ENCODE results near the gene H3-3A.

H3-3A gene

DNA sequence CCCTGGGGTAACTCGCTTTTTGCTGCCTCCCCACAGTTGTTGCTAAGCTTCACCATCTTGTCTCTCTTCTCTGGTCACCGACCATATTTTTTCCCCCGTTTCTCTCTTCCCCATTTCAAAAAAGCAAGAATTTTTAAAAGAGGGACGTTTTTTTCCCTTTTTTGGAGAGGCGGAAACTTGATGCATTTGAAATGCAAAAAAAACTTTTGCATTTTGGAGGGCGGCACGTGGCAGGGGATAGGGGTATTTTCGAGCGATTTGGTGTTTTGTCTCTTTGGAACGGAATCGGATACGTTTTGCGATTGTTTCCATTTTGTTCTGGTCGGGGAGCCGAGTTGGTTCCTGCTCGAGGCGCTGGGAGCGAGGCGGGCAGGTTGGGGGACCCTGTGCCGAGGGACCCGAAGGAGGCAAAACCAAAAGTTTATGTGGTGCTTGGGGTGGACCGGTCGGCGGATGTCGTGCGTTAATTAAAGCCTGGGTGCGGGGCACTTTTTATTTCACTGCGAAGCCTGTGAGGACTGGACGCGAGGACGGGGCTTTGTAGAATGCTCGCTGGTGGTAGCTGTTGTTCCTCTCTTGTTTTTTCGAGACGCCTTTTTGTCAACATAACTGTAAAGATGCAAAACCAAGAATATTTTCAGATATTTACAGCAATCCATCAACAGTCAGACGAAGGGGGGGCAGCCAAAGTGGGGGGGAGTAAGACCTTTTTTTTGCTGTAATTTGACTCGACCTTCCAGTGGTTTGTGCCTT, 884 bp downstream of the H3-3A start:
- no peaks in the 10 kb centered on the region for H3K27me3 Mint-ChIP-seq (ENCODE audit: low read depth)
- H3K36me3 Mint-ChIP-seq (ENCODE audit: low read depth) = peaks cover 52% of the 10 kb centered on the region
- peak; percentile 48 for DNase-seq (ENCODE audit: low spot score)
- peak overlapping the region; percentile 98 for H3K27ac Mint-ChIP-seq
- H3K4me3 Mint-ChIP-seq = peak overlapping the region; percentile 99
- no peaks in the 10 kb centered on the region for H3K9me3 Mint-ChIP-seq
- peaks cover 31% of the 10 kb centered on the region for H3K4me1 Mint-ChIP-seq (ENCODE audit: low read depth)

- H3K27ac Mint-ChIP-seq = peak overlapping the region; percentile 98
- peaks cover 54% of the 10 kb centered on the region for H3K36me3 Mint-ChIP-seq (ENCODE audit: low read depth)
- DNase-seq (ENCODE audit: low spot score) = peak; percentile 23
- H3K27me3 Mint-ChIP-seq (ENCODE audit: low read depth) = no peaks in the 10 kb centered on the region
- H3K9me3 Mint-ChIP-seq = no peaks in the 10 kb centered on the region
- peaks cover 36% of the 10 kb centered on the region for H3K4me1 Mint-ChIP-seq (ENCODE audit: low read depth)
- H3K4me3 Mint-ChIP-seq = peak overlapping the region; percentile 99
Measured at GRCh38 chr1:226063977-226064815, 1.7 kb downstream of the H3-3A start.

GRCh38 chr1:226064816-226065248, 2.3 kb downstream of the H3-3A start:
- no peaks in the 10 kb centered on the region for H3K27me3 Mint-ChIP-seq (ENCODE audit: low read depth)
- peak overlapping the region; percentile 85 for H3K4me3 Mint-ChIP-seq
- peaks cover 49% of the 10 kb centered on the region for H3K36me3 Mint-ChIP-seq (ENCODE audit: low read depth)
- peak overlapping the region; percentile 78 for H3K27ac Mint-ChIP-seq
- peak; percentile 33 for DNase-seq (ENCODE audit: low spot score)
- H3K9me3 Mint-ChIP-seq = no peaks in the 10 kb centered on the region
- H3K4me1 Mint-ChIP-seq (ENCODE audit: low read depth) = peaks cover 36% of the 10 kb centered on the region

- H3K4me1 Mint-ChIP-seq (ENCODE audit: low read depth) = peaks cover 31% of the 10 kb centered on the region
- H3K27me3 Mint-ChIP-seq (ENCODE audit: low read depth) = no peaks in the 10 kb centered on the region
- no peaks in the 10 kb centered on the region for H3K9me3 Mint-ChIP-seq
- DNase-seq (ENCODE audit: low spot score) = no peak
- H3K4me3 Mint-ChIP-seq = peak overlapping the region; percentile 3
- peaks cover 55% of the 10 kb centered on the region for H3K36me3 Mint-ChIP-seq (ENCODE audit: low read depth)
- no peak overlapping the region for H3K27ac Mint-ChIP-seq
Measured at GRCh38 chr1:226066415-226067078, 4.0 kb downstream of the H3-3A start.

DNA sequence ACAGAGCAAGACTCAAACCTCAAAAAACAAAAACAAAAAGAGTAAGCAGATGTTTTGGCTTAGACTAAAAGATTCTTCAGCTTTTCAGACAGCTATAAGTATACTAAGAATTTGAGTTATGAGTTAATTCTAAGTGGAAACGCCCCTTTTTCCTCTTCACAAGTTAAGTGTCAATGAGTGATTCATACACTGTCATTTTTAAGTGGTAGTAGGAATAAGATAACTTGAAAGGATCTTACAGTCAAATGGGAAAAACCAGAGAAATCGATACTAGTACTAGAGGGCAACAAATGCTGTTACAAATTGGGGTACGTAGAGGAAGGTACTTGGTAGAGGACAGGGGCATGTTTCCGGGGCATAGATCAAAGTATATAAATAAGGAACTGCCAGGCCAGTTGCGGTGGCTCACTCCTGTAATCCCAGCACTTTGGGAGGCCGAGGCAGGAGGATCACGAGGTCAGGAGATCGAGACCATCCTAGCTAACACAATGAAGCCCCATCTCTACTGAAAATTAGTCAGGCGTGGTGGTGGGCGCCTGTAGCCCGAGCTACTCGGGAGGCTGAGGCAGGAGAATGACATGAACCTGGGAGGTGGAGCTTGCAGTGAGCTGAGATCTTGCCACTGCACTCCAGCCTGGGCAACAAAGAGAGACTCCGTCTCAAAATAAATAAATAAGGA, 7.4 kb downstream of the H3-3A start:
- H3K27me3 Mint-ChIP-seq (ENCODE audit: low read depth) = no peaks in the 10 kb centered on the region
- no peaks in the 10 kb centered on the region for H3K9me3 Mint-ChIP-seq
- no peak overlapping the region for H3K27ac Mint-ChIP-seq
- no peak overlapping the region for H3K4me3 Mint-ChIP-seq
- peaks cover 29% of the 10 kb centered on the region for H3K4me1 Mint-ChIP-seq (ENCODE audit: low read depth)
- H3K36me3 Mint-ChIP-seq (ENCODE audit: low read depth) = peaks cover 75% of the 10 kb centered on the region
- DNase-seq (ENCODE audit: low spot score) = no peak

DNA sequence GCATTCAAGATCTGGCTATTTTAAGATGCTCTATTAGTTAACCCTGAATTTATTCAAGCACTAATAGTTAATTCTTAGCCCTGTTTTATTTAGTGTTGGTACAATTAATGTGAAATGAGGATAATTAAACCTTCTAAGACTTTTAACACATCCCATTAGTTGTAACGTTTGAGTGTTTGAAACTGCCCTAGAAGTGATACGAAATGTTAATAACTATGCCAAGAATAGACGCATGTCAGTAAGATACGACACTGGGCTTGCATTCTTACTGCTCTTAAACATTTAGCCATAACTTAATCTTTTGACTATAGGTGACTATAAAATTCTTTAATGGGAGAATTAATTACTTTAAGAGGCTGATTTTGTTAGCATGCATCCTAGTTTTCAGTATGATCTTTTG, 9.8 kb downstream of the H3-3A start:
- Mint-ChIP-seq H3K27me3 (ENCODE audit: low read depth) (no peaks in the 10 kb centered on the region), H3K4me1 (ENCODE audit: low read depth) (peaks cover 16% of the 10 kb centered on the region), H3K4me3 (no peak overlapping the region), H3K36me3 (ENCODE audit: low read depth) (peaks cover 62% of the 10 kb centered on the region), H3K9me3 (no peaks in the 10 kb centered on the region), H3K27ac (no peak overlapping the region)
- no peak for DNase-seq (ENCODE audit: low spot score)

- Mint-ChIP-seq H3K27me3 (ENCODE audit: low read depth) (no peaks in the 10 kb centered on the region), H3K27ac (no peak overlapping the region), H3K9me3 (no peaks in the 10 kb centered on the region), H3K4me3 (no peak overlapping the region), H3K36me3 (ENCODE audit: low read depth) (peaks cover 52% of the 10 kb centered on the region), H3K4me1 (ENCODE audit: low read depth) (peaks cover 11% of the 10 kb centered on the region)
- no peak for DNase-seq (ENCODE audit: low spot score)
Measured at GRCh38 chr1:226073184-226073950, 10.9 kb downstream of the H3-3A start.

- DNase-seq (ENCODE audit: low spot score) = no peak
- peaks cover 47% of the 10 kb centered on the region for H3K36me3 Mint-ChIP-seq (ENCODE audit: low read depth)
- H3K4me1 Mint-ChIP-seq (ENCODE audit: low read depth) = peaks cover 6% of the 10 kb centered on the region
- H3K27me3 Mint-ChIP-seq (ENCODE audit: low read depth) = no peaks in the 10 kb centered on the region
- no peaks in the 10 kb centered on the region for H3K9me3 Mint-ChIP-seq
- no peak overlapping the region for H3K4me3 Mint-ChIP-seq
- H3K27ac Mint-ChIP-seq = no peak overlapping the region
Measured at GRCh38 chr1:226074046-226074445, 11.5 kb downstream of the H3-3A start.

DNA sequence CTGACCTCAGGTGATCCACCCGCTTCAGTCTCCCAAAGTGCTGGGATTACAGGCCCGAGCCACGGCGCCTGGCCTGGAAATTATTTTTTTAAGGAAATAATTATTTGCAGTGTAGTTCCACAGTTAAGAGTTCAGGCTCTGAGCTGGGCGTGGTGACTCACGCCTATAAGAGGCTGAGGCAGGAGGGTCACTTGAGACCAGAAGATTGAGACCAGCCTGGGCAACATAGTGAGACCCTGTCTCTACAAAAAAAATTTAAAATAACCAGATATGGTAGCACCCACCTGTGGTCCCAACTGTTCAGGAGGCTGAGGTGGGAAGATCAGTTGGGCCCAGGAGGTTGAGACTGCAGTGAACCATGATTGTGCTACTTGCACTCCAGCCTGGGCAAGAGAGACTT, 13.9 kb downstream of the H3-3A start:
- H3K27ac Mint-ChIP-seq = no peak overlapping the region
- H3K9me3 Mint-ChIP-seq = no peaks in the 10 kb centered on the region
- DNase-seq (ENCODE audit: low spot score) = no peak
- peaks cover 2% of the 10 kb centered on the region for H3K4me1 Mint-ChIP-seq (ENCODE audit: low read depth)
- H3K4me3 Mint-ChIP-seq = no peak overlapping the region
- H3K36me3 Mint-ChIP-seq (ENCODE audit: low read depth) = peaks cover 36% of the 10 kb centered on the region
- peaks cover 3% of the 10 kb centered on the region for H3K27me3 Mint-ChIP-seq (ENCODE audit: low read depth)

- Mint-ChIP-seq H3K9me3 (no peaks in the 10 kb centered on the region), H3K36me3 (ENCODE audit: low read depth) (peaks cover 19% of the 10 kb centered on the region), H3K4me3 (no peak overlapping the region)
Measured at GRCh38 chr1:226078374-226078773, 15.9 kb downstream of the H3-3A start.

DNA sequence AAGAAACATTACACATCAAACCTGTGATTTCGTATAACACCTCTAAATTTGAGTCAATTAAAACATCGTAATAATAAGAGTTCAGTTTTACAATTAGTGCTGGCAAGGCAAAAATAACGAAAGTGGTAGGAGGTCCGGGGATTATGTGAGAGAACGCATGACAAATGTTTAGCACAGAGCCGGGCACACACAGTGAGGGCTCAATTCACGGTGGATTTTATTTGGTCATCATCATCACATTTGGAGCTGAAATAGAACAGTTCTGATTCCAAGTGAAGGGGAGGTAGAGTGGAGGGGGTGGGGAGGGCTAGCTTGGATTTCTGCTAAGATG, 20.0 kb downstream of the H3-3A start:
- peaks cover 8% of the 10 kb centered on the region for H3K27me3 Mint-ChIP-seq (ENCODE audit: low read depth)
- H3K27ac Mint-ChIP-seq = peak overlapping the region; percentile 16
- no peaks in the 10 kb centered on the region for H3K9me3 Mint-ChIP-seq
- DNase-seq (ENCODE audit: low spot score) = no peak
- H3K4me3 Mint-ChIP-seq = peak overlapping the region; percentile 88
- no peaks in the 10 kb centered on the region for H3K36me3 Mint-ChIP-seq (ENCODE audit: low read depth)
- H3K4me1 Mint-ChIP-seq (ENCODE audit: low read depth) = peaks cover 8% of the 10 kb centered on the region

More at GRCh38 chr1:226078374-226078773, 15.9 kb downstream of the H3-3A start:
- peaks cover 8% of the 10 kb centered on the region for H3K4me1 Mint-ChIP-seq (ENCODE audit: low read depth)
- H3K27me3 Mint-ChIP-seq (ENCODE audit: low read depth) = peaks cover 8% of the 10 kb centered on the region
- H3K27ac Mint-ChIP-seq = no peak overlapping the region
- DNase-seq (ENCODE audit: low spot score) = no peak

DNA sequence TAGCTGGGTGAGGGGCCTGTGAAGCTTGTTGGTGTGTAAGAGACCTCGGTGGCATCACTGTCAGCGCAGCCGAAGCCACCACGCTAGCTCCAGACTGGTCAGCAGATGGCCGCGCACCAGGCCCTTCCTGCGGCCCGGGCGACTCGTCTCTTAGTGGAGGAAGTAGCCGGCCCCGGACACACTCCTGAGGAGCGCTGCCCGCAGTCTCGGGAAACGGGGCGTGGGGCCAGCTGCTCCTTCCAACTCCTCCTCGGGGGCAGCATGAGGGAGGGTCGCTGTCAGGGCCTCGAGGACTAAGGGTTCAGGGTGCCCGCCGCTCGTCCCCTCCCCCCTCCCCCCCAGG, 20.4 kb downstream of the H3-3A start:
- peak overlapping the region; percentile 88 for H3K4me3 Mint-ChIP-seq
- no peaks in the 10 kb centered on the region for H3K36me3 Mint-ChIP-seq (ENCODE audit: low read depth)
- peaks cover 8% of the 10 kb centered on the region for H3K27me3 Mint-ChIP-seq (ENCODE audit: low read depth)
- no peak overlapping the region for H3K27ac Mint-ChIP-seq
- peaks cover 8% of the 10 kb centered on the region for H3K4me1 Mint-ChIP-seq (ENCODE audit: low read depth)
- no peaks in the 10 kb centered on the region for H3K9me3 Mint-ChIP-seq
- no peak for DNase-seq (ENCODE audit: low spot score)

Measured in T-helper 2 cell treated with Interferon-gamma antibody and Interleukin-4, amounts not matched to agents 5 μg/mL and 100 μg/mL, for 36 hours (primary cell).